Vagina (tissue), 2 donors: ENCODE data around the gene QSOX1.

Source experiments
- CTCF ChIP-seq, 3 experiments: fragments of 450-650 bp in 2 of 3; fragments of 200-600 bp in 1 of 3; sonication (generic) in 1 of 3; IDR thresholded peaks; one replicate each; pipeline ENCODE4 v1.5.1; 2017 to 2019; ENCODE audit warnings: antibody characterized with exemption in 3 of 3, mild to moderate bottlenecking in 2 of 3, moderate library complexity in 2 of 3
- POLR2AphosphoS5 ChIP-seq, 2 donors: sonication (generic); formaldehyde crosslinking; IDR thresholded peaks; one replicate each; pipeline ENCODE4 v1.9.0; 2017; ENCODE audit warnings: antibody characterized with exemption in 2 of 2, mild to moderate bottlenecking in 2 of 2, low read depth in 1 of 2; ENCODE audit not compliant: insufficient read depth in 1 of 2

- no peak for TF ChIP-seq CTCF (IDR thresholded peaks at IDR 0.05)
- no peak for TF ChIP-seq POLR2AphosphoS5 (IDR thresholded peaks at IDR 0.05; ENCODE audit: insufficient read depth in 1 of 2, low read depth in 1 of 2)
Observed at GRCh38 chr1:180184041-180184440, 29.4 kb downstream of the QSOX1 start.
